GM18517 (cell line): Measurements from ENCODE around the gene OTUD7B.
"Not testable (repeated sequence)": the region's sequence is repeated elsewhere in the genome, so short reads cannot be mapped to it uniquely, and the experiment has no call there.

Experiments
- ATAC-seq: cut with Tn5 transposase; IDR thresholded peaks from one replicate; pipeline ENCODE4 v1.9.1; 2021; ENCODE audit warnings: mild to moderate bottlenecking, moderate library complexity; ENCODE audit not compliant: unreplicated experiment

The OTUD7B gene

GRCh38 chr1:150010393-150011115, at the start of gene OTUD7B:
Gene OTUD7B, minus strand, starts transcription at chr1:150010726. Its CDS starts 33,216 bp downstream, at chr1:149977510.
- ATAC-seq, result peak; percentile 74

- ATAC-seq, result no peak
Measured at GRCh38 chr1:150060260-150060659, 49.7 kb upstream of the OTUD7B start.

GRCh38 chr1:150056407-150056806, 45.9 kb upstream of the OTUD7B start:
- no peak for ATAC-seq

GRCh38 chr1:150055507-150055906, 45.0 kb upstream of the OTUD7B start:
- not testable (repeated sequence) for ATAC-seq

GRCh38 chr1:150053926-150054325, 43.4 kb upstream of the OTUD7B start:
- no peak for ATAC-seq

- ATAC-seq, result not testable (repeated sequence)
Measured at GRCh38 chr1:150051905-150052412, 41.4 kb upstream of the OTUD7B start.

- no peak for ATAC-seq
Measured at GRCh38 chr1:150051089-150051373, 40.5 kb upstream of the OTUD7B start.

GRCh38 chr1:150049926-150050325, 39.4 kb upstream of the OTUD7B start:
- no peak for ATAC-seq

GRCh38 chr1:150034336-150034735, 23.8 kb upstream of the OTUD7B start:
- no peak for ATAC-seq

- no peak for ATAC-seq
Measured at GRCh38 chr1:150028322-150028721, 17.8 kb upstream of the OTUD7B start.

- no peak for ATAC-seq
Measured at GRCh38 chr1:150024156-150024555, 13.6 kb upstream of the OTUD7B start.

- ATAC-seq, result no peak
Measured at GRCh38 chr1:150022357-150022756, 11.8 kb upstream of the OTUD7B start.

- ATAC-seq, result no peak
Measured at GRCh38 chr1:150021191-150021694, 10.7 kb upstream of the OTUD7B start.

- ATAC-seq, result no peak
Measured at GRCh38 chr1:150020711-150021110, 10.2 kb upstream of the OTUD7B start.

- no peak for ATAC-seq
Measured at GRCh38 chr1:150018165-150018564, 7.6 kb upstream of the OTUD7B start.

- no peak for ATAC-seq
Measured at GRCh38 chr1:150017206-150017750, 6.8 kb upstream of the OTUD7B start.

GRCh38 chr1:150015651-150016131, 5.2 kb upstream of the OTUD7B start:
- no peak for ATAC-seq

- ATAC-seq, result no peak
Measured at GRCh38 chr1:150012611-150013010, 2.1 kb upstream of the OTUD7B start.

- no peak for ATAC-seq
Measured at GRCh38 chr1:150009604-150010392, 728 bp downstream of the OTUD7B start.

GRCh38 chr1:150008699-150009098, 1.8 kb downstream of the OTUD7B start:
- ATAC-seq, result no peak

- no peak for ATAC-seq
Measured at GRCh38 chr1:150006881-150007421, 3.6 kb downstream of the OTUD7B start.
